Brain microvascular endothelial cell (primary cell): ENCODE results near the gene CYLC1.

Experiments
- DNase-seq: peaks from one replicate; pipeline ENCODE4 v3.0.0-alpha.2; 2020
- H3K27ac ChIP-seq: fragments of 250-450 bp; sonication (Bioruptor Pico); 2 replicates; pipeline ENCODE4 v1.5.1; 2020; ENCODE audit warnings: mild to moderate bottlenecking, moderate library complexity
- H3K27me3 ChIP-seq: fragments of 250-450 bp; sonication (Bioruptor Pico); replicated peaks from 2 replicates; pipeline ENCODE4 v1.5.1; 2020; ENCODE audit warnings: mild to moderate bottlenecking
- H3K36me3 ChIP-seq: fragments of 250-450 bp; sonication (Bioruptor Pico); replicated peaks from 2 replicates; pipeline ENCODE4 v1.5.1; 2020; ENCODE audit warnings: mild to moderate bottlenecking
- H3K4me3 ChIP-seq: 2 replicates; pipeline ENCODE4 v1.5.1; 2011; ENCODE audit warnings: low read depth, mild to moderate bottlenecking, control low read depth, low read length, moderate library complexity
- in situ Hi-C: cut with HindIII; loops from 2 replicates; pipeline ENCODE4 v1.10.0; 2017; ENCODE audit warnings: low sequenced_read_pairs, low pct_ligation_motif_present
- TF ChIP-seq, protein P1 (sequence below): IDR thresholded peaks from 2 replicates; pipeline ENCODE4 v1.5.1; 2011; ENCODE audit warnings: low read depth, mild to moderate bottlenecking, moderate library complexity, low read length, control low read depth, inconsistent platforms; ENCODE audit errors: missing control alignments

Gene CYLC1, protein sequence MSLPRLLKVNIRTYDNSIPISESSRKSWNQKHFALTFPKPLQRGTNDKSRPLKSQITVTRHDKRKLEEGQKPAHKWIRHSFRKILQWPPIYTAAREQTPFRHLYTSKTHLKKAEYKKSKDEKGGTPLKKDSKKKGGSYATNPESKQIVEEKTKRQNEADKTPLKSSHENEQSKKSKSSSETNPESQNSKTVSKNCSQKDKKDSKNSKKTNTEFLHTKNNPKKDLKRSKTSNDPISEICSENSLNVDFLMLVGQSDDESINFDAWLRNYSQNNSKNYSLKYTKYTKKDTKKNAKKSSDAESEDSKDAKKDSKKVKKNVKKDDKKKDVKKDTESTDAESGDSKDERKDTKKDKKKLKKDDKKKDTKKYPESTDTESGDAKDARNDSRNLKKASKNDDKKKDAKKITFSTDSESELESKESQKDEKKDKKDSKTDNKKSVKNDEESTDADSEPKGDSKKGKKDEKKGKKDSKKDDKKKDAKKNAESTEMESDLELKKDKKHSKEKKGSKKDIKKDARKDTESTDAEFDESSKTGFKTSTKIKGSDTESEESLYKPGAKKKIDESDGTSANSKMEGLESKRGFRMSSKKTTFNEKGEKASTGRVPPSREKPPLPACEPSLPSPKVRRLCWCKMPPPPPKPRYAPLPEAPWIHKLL

DNA sequence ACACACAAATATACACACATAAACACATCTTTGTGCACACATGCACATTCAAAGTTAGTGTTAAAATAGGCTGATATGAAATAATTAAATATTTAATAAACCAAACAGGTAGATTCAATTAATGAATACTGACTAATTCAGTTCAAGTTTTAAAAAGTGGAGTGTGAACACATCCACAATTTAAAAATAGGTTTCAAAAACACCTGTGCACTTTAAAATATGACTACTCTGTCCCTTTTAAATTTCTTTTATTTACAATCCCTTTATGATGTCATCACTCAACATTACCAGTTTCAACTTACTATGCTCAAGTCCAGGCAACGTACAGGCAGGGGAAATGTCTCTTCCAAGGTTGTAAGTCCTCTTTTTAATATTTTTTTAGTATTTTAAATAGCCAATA is at the start of gene CYLC1:
Gene CYLC1 (plus strand): TSS at position 301 of the 400 bp plus-strand sequence. CDS start 37 bp downstream, at position 338.
- no peak within 1 kb of the TSS for H3K4me3 ChIP-seq
- in situ Hi-C loops: no loop called here
- TF ChIP-seq, protein P1, sequence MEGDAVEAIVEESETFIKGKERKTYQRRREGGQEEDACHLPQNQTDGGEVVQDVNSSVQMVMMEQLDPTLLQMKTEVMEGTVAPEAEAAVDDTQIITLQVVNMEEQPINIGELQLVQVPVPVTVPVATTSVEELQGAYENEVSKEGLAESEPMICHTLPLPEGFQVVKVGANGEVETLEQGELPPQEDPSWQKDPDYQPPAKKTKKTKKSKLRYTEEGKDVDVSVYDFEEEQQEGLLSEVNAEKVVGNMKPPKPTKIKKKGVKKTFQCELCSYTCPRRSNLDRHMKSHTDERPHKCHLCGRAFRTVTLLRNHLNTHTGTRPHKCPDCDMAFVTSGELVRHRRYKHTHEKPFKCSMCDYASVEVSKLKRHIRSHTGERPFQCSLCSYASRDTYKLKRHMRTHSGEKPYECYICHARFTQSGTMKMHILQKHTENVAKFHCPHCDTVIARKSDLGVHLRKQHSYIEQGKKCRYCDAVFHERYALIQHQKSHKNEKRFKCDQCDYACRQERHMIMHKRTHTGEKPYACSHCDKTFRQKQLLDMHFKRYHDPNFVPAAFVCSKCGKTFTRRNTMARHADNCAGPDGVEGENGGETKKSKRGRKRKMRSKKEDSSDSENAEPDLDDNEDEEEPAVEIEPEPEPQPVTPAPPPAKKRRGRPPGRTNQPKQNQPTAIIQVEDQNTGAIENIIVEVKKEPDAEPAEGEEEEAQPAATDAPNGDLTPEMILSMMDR: no peak
- H3K27ac ChIP-seq: no peak within 1 kb of the TSS
- no peaks in the 10 kb centered on the region for H3K36me3 ChIP-seq
- no peak for DNase-seq
- H3K27me3 ChIP-seq: no peaks in the 10 kb centered on the region

DNA sequence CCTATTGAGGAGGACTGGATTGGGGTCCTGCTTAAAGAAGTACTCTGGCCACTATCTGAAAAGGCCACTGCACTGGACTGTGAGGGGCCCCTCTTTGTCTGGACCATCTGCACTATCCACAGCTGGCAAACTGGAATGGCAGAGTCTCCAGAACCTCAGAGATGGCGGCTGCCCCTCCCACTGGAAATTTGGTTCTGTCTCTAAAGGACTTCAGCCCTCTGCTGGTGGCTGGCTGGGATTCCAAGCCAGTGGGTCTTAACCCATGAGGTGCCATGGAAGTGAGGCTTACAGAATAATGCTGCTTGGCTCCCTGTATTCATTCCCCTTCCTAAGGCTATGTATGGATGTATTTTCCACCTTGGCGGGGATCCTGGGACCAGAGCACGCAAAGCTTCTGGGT is 41.6 kb upstream of the CYLC1 start:
- in situ Hi-C loops: no loop called here
- TF ChIP-seq, protein P1: no peak
- Histone ChIP-seq H3K27me3 (no peaks in the 10 kb centered on the region), H3K36me3 (no peaks in the 10 kb centered on the region), H3K27ac (no peak overlapping the region), H3K4me3 (no peak overlapping the region)
- no peak for DNase-seq

DNA sequence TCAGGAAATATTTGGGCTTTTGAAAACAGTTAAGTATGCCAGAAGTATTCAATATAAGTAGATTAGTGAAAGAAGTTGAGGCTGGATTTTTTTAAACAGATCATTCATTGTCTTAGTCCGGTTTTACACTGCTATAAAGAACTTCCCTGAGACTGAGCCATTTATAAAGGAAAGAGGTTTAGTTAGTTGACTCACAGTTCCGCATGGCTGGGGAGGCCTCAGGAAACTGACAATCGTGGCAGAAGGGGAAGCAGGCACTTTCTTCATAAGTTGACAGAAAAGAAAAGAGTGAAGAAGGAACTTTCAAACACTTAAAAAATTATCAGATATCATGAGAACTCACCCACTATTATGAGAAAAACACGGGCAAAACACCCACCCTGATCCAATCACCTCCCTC is 31.1 kb upstream of the CYLC1 start:
- H3K4me3 ChIP-seq: no peak overlapping the region
- H3K27ac ChIP-seq: no peak overlapping the region
- H3K36me3 ChIP-seq: no peaks in the 10 kb centered on the region
- TF ChIP-seq, protein P1: no peak
- no peaks in the 10 kb centered on the region for H3K27me3 ChIP-seq
- in situ Hi-C loops: no loop called here
- DNase-seq: no peak

DNA sequence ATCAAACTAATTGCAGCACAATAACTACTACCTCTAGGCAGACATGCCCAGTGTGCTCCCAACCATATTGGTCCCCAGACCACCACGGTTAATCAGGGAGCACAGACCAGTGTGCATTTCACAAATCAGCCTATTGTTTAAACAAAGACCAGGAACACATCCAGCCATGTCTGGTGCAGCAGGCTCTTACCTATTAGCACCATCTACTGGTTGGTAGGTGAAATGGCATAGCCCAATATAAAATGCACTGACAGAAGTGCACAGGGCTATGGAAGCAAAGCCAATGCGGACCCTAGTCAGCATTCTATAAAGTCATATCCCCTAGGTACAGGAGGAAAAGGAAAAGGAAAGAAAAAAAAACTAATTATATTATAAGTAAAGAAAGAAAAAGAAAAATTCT is 15.5 kb upstream of the CYLC1 start:
- TF ChIP-seq, protein P1: peak; percentile 74
- Histone ChIP-seq H3K27ac (no peak overlapping the region), H3K4me3 (no peak overlapping the region), H3K36me3 (no peaks in the 10 kb centered on the region), H3K27me3 (no peaks in the 10 kb centered on the region)
- in situ Hi-C loops: no loop called here
- DNase-seq: peak; percentile 2

DNA sequence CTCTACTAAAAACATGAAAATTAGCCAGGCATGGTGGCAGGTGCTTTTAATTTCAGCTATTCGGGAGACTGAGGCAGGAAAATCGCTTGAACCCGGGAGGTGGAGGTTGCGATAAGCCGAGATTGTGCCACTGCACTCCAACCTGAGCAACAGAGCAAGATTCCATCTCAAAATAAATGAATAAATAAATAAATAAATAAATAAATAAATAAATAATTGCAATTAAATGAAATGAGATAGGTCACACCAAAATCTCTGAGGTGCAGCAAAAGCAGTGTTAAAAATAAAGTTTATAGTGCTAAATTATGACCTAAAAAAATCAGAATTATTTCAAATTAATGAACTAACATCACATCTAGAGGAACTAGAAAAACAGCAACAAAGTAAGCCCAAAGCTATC is 13.6 kb upstream of the CYLC1 start:
- H3K27me3 ChIP-seq: no peaks in the 10 kb centered on the region
- TF ChIP-seq, protein P1: no peak
- DNase-seq: no peak
- no peak overlapping the region for H3K27ac ChIP-seq
- no peak overlapping the region for H3K4me3 ChIP-seq
- H3K36me3 ChIP-seq: no peaks in the 10 kb centered on the region
- in situ Hi-C loops: no loop called here

DNA sequence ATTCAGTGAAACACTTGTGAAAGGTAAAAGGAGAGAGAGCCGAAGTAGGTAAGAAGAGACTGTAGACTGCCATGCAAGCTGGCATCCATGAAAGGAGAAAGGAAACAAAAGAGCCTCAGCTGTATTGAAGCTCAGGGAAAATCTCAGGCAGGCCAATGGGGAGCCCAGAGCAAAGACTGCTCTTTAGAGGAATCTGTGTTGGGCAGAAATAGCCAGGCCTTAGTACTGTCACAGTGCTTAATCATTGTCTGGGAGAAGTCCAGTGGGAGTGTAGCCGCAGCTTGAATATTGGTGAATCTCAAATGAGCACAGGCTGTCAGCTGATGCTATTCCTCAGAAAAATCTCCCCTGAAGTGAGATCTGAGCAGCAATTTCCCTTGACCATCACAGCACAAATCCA is 27.6 kb downstream of the CYLC1 start:
- TF ChIP-seq, protein P1: no peak
- in situ Hi-C loops: no loop called here
- Histone ChIP-seq H3K36me3 (no peaks in the 10 kb centered on the region), H3K27ac (no peak overlapping the region), H3K27me3 (no peaks in the 10 kb centered on the region), H3K4me3 (no peak overlapping the region)
- DNase-seq: no peak
